ENCODE measurements around the gene FOXE3. TPM values are rescaled to one million over a fixed set of nuclear protein-coding genes. Genes with fewer than 3 reads are reported as not detected.

The FOXE3 gene
- total and polyA plus RNA-seq, 10 of the 15 experiments (the other 5 are each of a cell fraction or from before 2014, with no cell fraction given), result 0.13 TPM; not detected in 9

DNA sequence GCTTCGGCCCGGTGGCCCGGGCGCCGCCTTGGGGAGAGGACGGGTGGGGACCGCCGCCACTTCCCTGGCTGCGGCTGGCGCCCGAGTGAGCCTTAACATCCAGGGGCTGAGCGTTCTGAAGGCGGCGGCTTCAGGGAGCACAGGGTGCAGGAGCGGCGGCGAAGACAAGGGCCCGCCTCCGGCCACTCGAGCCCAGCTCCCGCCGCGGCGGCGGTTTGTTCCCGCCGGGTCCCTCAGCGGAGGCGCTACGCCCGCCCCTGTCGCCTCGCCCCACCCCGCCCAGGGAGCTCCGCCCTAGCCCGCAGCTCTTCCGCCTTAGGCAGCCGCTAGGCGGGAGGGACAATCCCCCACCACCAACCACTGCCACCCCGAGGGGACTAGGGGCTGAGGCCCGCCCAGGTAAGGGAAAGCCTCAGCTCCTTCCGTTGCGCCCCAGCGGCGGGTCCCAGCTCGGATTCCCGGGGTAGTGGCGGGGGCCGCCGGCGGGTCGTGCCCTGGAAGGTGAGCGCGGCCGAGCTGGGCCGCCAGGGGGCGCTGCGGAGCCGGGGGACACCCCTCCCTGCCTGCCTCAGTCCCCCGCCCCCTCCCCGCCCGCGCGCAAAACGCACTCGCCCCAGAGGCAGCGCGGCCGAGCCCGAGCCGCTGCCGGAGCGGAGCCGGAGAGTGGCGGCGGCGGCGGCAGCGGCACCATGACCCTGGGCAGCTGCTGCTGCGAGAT, 21.5 kb downstream of the FOXE3 start, which contains the start of gene FOXD2 (continued):
- TF ChIP-seq POU2F2 (IDR thresholded peaks at IDR 0.05; ENCODE audit: borderline replicate concordance, low read depth, low read length), result no peak
- TF ChIP-seq JUNB (IDR thresholded peaks at IDR 0.05), result no peak
- no peak for TF ChIP-seq MTA2 (IDR thresholded peaks at IDR 0.05; ENCODE audit: low read depth)
- no peak; the same call in 1 of the 2 replicates for TF ChIP-seq RUNX3 (IDR thresholded peaks at IDR 0.05; ENCODE audit: low read length)
- TF ChIP-seq LARP7 (IDR thresholded peaks at IDR 0.05), result peak; percentile 31; the same call in 1 of the 2 replicates
- TF ChIP-seq, protein P1, sequence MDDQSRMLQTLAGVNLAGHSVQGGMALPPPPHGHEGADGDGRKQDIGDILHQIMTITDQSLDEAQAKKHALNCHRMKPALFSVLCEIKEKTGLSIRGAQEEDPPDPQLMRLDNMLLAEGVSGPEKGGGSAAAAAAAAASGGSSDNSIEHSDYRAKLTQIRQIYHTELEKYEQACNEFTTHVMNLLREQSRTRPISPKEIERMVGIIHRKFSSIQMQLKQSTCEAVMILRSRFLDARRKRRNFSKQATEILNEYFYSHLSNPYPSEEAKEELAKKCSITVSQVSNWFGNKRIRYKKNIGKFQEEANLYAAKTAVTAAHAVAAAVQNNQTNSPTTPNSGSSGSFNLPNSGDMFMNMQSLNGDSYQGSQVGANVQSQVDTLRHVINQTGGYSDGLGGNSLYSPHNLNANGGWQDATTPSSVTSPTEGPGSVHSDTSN (IDR thresholded peaks at IDR 0.05; ENCODE audit: insufficient replicate concordance, low read depth, low read length), result no peak
- TF ChIP-seq SPI1 (IDR thresholded peaks at IDR 0.05; ENCODE audit: borderline replicate concordance, insufficient read depth, low read depth, low read length), result no peak
- TF ChIP-seq REST (IDR thresholded peaks at IDR 0.05; ENCODE audit: low read depth, low read length), result no peak
- no peak for TF ChIP-seq CHD4 (IDR thresholded peaks at IDR 0.05)
- no peak for TF ChIP-seq STAT1 (conservative IDR thresholded peaks at IDR 0.05)
- no peak for TF ChIP-seq MXI1 (IDR thresholded peaks at IDR 0.05; ENCODE audit: low read depth, low read length)
- TF ChIP-seq RFX5 (IDR thresholded peaks at IDR 0.05; ENCODE audit: low read depth, low read length), result no peak
- TF ChIP-seq POLR2AphosphoS2 (IDR thresholded peaks at IDR 0.05; ENCODE audit: low read depth, low read length), result no peak
- TF ChIP-seq SREBF2 (IDR thresholded peaks at IDR 0.05; ENCODE audit: low read length), result no peak
- TF ChIP-seq IRF5 (IDR thresholded peaks at IDR 0.05; ENCODE audit: borderline replicate concordance), result no peak
- TF ChIP-seq ETV6 (conservative IDR thresholded peaks at IDR 0.05 in 1 of 2, IDR thresholded peaks at IDR 0.05 in 1 of 2; ENCODE audit: borderline replicate concordance in 1 of 2, low read depth in 1 of 2), result no peak
- no peak for TF ChIP-seq ASH2L (IDR thresholded peaks at IDR 0.05; ENCODE audit: borderline replicate concordance, low read depth)
- no peak for TF ChIP-seq SKIL (IDR thresholded peaks at IDR 0.05; ENCODE audit: low read depth, poor library complexity, severe bottlenecking)
- no peak for TF ChIP-seq NRF1 (conservative IDR thresholded peaks at IDR 0.05; ENCODE audit: low read depth, low read length)
- TF ChIP-seq PAX5 (IDR thresholded peaks at IDR 0.05; ENCODE audit: borderline replicate concordance, low read depth, low read length), result no peak
- TF ChIP-seq CBX3 (IDR thresholded peaks at IDR 0.05; ENCODE audit: borderline replicate concordance, low read depth), result no peak
- TF ChIP-seq SIN3A (IDR thresholded peaks at IDR 0.05; ENCODE audit: low read depth, low read length), result peak; percentile 44
- no peak for TF ChIP-seq SMAD5 (IDR thresholded peaks at IDR 0.05; ENCODE audit: low read depth)
